ENCODE data around the gene ECE1.
A peak's percentile ranks its signal among the peaks of the same experiment; 100 is the strongest.

ECE1 gene

GRCh38 chr1:21325731-21326387, 35.6 kb upstream of the ECE1 start:
- DNase-seq (ENCODE audit: low read depth in 2 of 2) = no peak

- DNase-seq (ENCODE audit: low read depth in 2 of 2) = no peak
Observed at GRCh38 chr1:21325231-21325718, 35.0 kb upstream of the ECE1 start.

DNA sequence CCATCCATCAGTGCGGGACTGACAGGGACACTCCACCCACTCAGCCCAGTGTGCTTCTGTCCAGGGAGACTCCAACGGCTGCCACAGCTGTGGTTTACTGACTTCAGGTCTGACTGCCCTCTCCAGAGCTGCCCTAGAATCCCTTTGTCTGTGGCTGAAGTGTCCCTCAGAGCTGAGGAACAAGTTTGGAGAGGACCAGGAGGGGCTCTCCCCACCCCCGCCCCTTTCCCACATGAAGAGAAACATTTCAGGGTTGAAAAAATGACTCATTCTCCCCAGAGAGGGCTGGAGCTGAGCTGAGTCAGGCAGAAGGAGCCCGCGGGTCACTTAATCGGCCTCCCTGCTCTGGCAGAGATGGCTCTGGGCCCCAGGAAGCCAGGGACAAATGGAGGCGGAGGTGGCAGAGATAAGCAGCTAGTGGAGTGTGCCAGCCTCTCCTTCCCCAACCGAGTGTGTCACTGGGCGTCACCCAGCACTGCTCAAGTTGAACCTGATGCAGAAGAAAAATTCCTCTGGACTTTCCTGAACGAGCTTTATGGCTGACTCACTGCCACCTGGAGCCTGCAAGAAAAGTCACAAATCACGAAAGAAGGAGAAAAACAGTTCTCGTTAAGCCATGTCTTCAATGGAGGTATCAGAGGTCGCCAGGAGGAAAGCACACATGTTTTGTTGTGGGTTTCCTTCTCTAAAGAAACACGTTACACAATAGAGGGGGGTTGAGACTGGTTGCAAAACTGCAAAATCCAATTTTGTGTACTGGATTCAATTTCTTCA, 34.3 kb upstream of the ECE1 start:
- peak; percentile 53 to 71 for DNase-seq (ENCODE audit: low read depth in 2 of 2)

- no peak for DNase-seq (ENCODE audit: low read depth in 2 of 2)
Observed at GRCh38 chr1:21323091-21323490, 32.8 kb upstream of the ECE1 start.

DNA sequence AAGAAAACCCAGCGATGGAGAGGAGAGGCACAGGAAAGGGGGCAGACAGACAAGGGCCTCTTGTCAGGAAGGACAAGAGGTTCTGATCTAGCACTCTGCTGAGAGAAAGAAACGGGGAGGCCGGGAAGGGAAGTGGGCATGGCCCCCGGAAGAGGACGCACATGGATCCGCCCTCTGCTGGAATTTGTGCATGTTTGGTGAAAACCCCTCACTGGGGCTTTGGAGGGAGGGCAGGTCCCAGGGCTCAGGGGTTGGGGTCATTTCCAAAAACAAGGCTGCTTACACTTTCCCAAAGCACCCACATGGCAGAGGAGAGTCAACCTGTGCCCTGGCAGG, 32.4 kb upstream of the ECE1 start:
- no peak for DNase-seq (ENCODE audit: low read depth in 2 of 2)

GRCh38 chr1:21321963-21322680, 31.9 kb upstream of the ECE1 start:
- DNase-seq (ENCODE audit: low read depth in 2 of 2) = no peak

DNA sequence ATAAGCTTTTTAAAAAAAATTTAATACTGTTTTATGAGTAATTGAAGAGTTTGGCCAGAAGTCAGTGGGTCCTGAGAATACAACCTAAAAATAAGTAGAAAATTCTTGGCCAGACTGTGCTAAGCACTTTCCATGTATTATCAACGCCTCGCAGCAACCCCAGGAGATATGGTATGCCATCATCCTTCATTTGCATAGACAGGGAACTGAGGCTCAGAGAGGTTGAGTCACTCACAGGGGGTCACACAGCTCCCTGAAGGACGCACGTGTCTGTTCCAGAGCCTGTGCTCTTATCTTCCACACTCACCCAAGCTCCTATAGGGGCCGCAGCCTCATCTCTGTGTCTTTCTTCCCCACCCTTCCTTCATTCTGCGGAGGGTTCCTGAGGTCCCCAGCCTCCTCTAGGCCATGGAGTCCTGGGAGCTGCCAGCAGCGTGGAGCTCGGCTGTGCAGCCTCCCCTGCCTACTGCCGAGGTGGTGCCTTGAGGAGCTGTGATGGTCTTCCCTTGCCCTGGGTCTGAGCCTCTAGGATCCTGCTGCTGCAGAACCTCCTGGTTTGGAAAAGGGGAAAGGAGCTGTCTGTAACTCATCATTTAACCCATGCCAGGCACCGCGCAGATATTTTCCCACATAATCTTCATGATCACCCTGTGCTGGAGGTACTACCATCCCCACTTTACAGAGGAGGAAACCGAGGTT, 30.3 kb upstream of the ECE1 start:
- no peak for DNase-seq (ENCODE audit: low read depth in 2 of 2)

DNA sequence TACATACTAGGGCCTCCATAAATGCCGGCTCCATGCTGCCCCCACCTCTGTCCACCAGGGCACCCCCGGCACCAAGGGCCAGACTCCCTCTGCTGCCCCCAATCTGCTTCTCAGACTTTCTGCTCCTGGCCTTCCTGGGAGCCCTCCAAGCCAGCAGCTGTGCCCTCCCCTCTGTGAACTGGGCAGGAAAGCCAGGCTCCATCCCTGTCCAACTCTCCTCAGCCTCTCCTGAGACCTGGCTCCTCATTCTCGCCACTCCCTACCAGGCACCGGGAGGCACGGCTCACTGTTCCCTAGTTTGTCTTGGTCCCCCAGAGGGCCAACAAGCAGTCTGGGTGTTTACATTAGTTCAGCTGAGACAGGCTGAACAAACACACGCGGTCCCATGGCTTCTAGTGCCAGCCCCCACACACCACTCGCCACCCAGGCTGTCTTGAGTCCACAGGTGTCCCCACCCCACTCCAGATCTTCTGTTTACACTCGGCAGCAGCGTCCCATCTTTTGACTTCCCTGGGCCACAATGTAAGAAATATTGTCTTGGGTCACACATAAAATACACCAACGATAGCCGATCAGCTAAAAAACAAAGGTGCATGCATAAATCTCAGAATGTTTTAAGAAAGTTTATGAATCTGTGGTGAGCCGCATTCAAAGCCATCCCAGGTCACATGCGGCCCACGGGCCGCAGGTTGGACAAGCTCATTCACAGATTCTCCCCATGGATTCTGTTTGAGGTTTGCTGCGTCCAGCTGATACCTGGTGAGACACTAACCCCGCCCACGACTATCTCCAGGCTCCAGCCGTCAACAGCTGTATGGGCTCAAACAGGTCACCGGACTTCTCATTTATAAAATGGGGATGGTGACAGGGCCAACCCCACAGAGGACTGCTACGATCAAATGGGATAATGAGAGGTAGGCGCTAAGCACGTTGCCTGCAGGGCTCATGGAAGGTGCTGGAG, 29.5 kb upstream of the ECE1 start:
- DNase-seq (ENCODE audit: low read depth in 2 of 2) = no peak

DNA sequence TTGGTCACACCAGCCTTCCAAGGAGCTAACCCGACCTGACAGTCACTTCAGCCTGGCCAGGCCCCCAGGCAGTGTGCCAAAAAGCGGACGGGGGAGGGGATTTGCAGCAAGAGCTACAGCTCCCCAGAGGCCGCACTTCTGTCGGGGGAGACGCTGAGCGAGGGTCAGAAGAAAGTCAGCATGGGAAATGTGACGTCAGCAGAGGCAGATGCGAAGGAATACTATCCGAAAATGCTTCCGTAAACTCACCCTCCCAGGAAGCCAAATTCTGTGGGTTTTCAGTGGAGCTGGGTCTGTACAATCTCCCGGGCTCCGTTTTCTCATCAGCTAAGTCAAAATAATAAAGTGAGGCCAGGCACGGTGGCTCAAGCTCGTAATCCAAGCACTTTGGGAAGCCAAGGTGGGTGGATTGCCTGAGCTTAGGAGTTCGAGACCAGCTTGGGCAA, 28.5 kb upstream of the ECE1 start:
- no peak for DNase-seq (ENCODE audit: low read depth in 2 of 2)

GRCh38 chr1:21318057-21318713, 27.9 kb upstream of the ECE1 start:
- DNase-seq (ENCODE audit: low read depth in 2 of 2) = no peak

DNA sequence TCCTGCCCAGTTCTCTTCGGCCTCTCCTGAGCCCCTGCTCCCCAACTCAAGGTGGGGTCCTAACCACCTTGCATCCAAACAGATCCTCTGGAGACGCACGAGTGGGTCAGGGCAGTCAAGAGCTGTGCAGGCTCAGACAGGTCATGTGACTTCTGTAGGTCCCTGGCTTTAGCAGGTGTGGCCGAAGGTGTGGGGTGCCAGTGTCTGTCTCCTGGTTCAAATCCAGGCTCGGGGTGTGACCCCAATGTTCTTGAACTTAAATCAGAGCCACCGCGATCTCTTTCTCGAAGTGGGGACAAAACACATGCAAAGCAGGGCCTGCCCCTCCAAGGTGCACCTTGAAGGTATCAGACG, 27.4 kb upstream of the ECE1 start:
- no peak for DNase-seq (ENCODE audit: low read depth in 2 of 2)

DNA sequence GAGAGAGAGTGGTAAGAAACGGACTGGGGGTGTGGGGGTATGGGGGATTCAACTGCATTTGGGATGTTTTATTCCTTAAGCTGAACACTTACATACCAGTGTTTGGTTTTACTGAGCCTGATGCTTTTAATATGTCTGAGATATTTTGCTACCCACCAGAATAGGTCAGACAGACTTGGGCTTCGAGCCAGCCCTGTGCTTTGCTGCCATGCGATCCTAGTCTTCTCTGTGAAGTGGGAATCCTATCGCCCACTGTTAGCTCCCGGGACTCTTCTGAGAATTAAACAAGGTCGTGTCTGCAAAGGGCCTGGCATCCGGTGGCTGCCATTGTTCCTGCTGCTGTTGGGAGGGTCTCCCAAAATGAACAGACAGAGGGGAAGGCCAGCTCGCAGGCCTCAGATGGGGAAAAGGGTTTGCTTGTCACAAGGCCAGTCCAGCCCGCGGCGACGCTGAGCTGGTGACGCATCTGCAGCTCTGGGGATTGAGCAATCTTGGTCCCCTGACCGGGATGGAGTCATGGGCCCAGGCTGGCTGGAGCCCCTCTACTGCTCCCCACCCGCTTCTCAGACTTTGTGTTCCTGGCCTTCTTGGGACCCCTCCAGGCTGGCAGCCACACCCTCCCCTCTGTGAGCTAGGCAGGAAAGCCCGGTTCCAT, 26.9 kb upstream of the ECE1 start:
- no peak for DNase-seq (ENCODE audit: low read depth in 2 of 2)

DNA sequence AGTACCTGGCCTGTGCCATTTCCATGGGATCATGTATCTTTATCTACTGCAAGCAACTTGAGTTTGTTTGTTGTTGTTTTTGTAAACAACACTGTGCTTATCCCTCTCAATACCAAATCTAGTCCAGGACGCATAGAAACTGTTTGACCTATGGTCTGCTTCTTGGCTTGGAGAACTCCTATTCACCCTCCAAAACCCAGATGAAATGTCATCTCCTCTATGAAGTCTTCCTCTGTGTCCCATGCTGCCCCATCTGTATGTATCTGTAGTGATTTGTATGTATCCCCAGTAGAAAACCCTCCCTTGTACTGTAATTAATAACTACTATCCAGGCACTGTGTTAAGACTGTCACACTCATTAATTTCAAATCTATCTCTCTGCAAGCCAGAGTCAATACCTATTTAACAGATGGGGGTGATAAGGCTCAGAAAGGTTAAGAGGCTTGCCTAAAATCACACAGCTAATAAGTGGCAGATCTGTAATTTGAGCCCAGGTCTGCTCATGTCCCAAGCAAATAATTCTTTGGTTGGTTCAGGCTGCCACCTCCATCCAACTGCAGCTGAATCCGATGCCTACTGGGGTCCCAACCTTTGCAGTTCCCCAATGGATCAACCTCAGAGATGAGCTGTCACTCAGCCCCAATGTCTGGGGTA, 24.6 kb upstream of the ECE1 start:
- DNase-seq (ENCODE audit: low read depth in 2 of 2) = no peak

- no peak for DNase-seq (ENCODE audit: low read depth in 2 of 2)
Observed at GRCh38 chr1:21313886-21314721, 23.8 kb upstream of the ECE1 start.

GRCh38 chr1:21313203-21313885, 23.1 kb upstream of the ECE1 start:
- DNase-seq (ENCODE audit: low read depth in 2 of 2) = no peak

- no peak for DNase-seq (ENCODE audit: low read depth in 2 of 2)
Observed at GRCh38 chr1:21312407-21312992, 22.2 kb upstream of the ECE1 start.

DNA sequence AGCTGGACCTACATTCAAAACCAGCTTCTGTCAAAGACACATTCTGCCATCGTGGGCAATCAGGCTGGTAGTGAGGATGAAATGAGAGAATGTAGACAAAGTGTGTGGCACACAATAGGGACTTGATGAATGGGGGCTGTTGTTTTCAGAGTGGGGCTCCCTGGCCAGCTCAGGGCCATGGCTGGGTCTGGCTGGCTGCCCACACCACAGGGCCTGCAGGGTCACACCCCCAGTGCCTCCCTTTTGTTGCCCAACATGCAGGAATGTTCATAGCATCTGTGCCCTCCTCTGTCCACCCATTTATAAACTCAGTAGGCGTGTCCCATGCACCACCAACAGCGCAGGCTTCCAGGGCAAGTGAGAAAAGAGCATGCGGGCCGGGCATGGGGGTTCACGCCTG, 20.8 kb upstream of the ECE1 start:
- DNase-seq (ENCODE audit: low read depth in 2 of 2) = no peak
